Fibroblast of skin of left biceps (primary cell): ENCODE data around the gene VAV1.
"Not testable (repeated sequence)": the region's sequence is repeated elsewhere in the genome, so short reads cannot be mapped to it uniquely, and the experiment has no call there.

ENCODE experiments used
- DNase-seq, 2 experiments: peaks; one replicate each; pipeline ENCODE4 v3.0.0-alpha.2; 2013; ENCODE audit warnings: low read depth in 2 of 2

Gene VAV1

GRCh38 chr19:6761053-6761676 lies 11.3 kb upstream of the VAV1 start:
- DNase-seq, result no peak

GRCh38 chr19:6762253-6762797 lies 10.2 kb upstream of the VAV1 start:
- not testable (repeated sequence) for DNase-seq

- DNase-seq, result no peak
These were observed 6.7 kb upstream of the VAV1 start for GRCh38 chr19:6765738-6766356.

GRCh38 chr19:6766357-6767080 lies 6.0 kb upstream of the VAV1 start:
- DNase-seq, result no peak

GRCh38 chr19:6767081-6767356 lies 5.5 kb upstream of the VAV1 start:
- no peak for DNase-seq

GRCh38 chr19:6767357-6768235 lies 4.9 kb upstream of the VAV1 start, which contains the start of gene SH2D3A:
Gene SH2D3A, minus strand, starts transcription at chr19:6767435. Its CDS starts 3,687 bp downstream, at chr19:6763748.
- no peak for DNase-seq

GRCh38 chr19:6768236-6768785 lies 4.2 kb upstream of the VAV1 start:
- no peak for DNase-seq

GRCh38 chr19:6769006-6769619 lies 3.4 kb upstream of the VAV1 start:
- no peak for DNase-seq

GRCh38 chr19:6771648-6772027 lies 870 bp upstream of the VAV1 start:
- not testable (repeated sequence) for DNase-seq

- no peak for DNase-seq
These were observed 386 bp downstream of the VAV1 start for GRCh38 chr19:6772866-6773322.

- DNase-seq, result no peak
These were observed 919 bp downstream of the VAV1 start for GRCh38 chr19:6773323-6773931.

GRCh38 chr19:6774821-6775707 lies 2.6 kb downstream of the VAV1 start:
- no peak for DNase-seq

GRCh38 chr19:6776045-6776444 lies 3.5 kb downstream of the VAV1 start:
- not testable (repeated sequence) for DNase-seq

GRCh38 chr19:6776999-6777398 lies 4.5 kb downstream of the VAV1 start:
- DNase-seq, result no peak

- DNase-seq, result no peak
These were observed 4.9 kb downstream of the VAV1 start for GRCh38 chr19:6777434-6777833.

- DNase-seq, result no peak
These were observed 5.9 kb downstream of the VAV1 start for GRCh38 chr19:6778386-6778785.

GRCh38 chr19:6779206-6779605 lies 6.7 kb downstream of the VAV1 start:
- no peak for DNase-seq

- no peak for DNase-seq
These were observed 14.9 kb downstream of the VAV1 start for GRCh38 chr19:6787393-6787792.

- DNase-seq, result no peak
These were observed 16.4 kb downstream of the VAV1 start for GRCh38 chr19:6788896-6789295.
